ENCODE results near the gene SERTAD3.
"Not testable (repeated sequence)": the region's sequence is repeated elsewhere in the genome, so short reads cannot be mapped to it uniquely, and the experiment has no call there.

Gene SERTAD3

DNA sequence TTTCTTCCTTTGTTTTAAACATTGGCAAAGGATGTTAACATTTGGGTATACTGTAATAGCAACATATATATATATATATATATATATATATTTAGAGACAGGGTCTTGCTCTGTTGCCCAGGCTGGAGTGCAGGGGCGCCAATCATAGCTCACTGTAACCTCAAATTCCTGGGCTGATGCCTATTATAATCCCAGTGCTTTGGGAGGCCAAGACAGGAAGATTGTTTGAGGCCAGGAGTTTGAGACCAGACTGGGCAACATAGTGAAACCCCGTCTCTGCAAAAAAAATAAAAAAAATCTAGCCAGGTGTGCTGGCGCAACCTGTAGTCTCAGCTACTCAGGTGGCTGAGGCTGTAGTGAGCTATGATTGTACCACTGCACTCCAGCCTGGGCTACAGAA, 16.1 kb upstream of the SERTAD3 start:
- Histone ChIP-seq H3K36me3 (replicated peaks; ENCODE audit: insufficient read depth, low read length) (no peaks in the 10 kb centered on the region), H3K4me1 (ENCODE audit: low read length) (peaks cover 12% of the 10 kb centered on the region; the same call in 1 of the 2 replicates), H3K4me2 (ENCODE audit: low read depth, low read length) (no peak overlapping the region), H3K4me3 (ENCODE audit: low read length) (no peak overlapping the region), H3K27me3 (replicated peaks; ENCODE audit: insufficient read depth, low read length) (no peaks in the 10 kb centered on the region), H3K9me2 (replicated peaks; ENCODE audit: insufficient read depth, low read length) (no peaks in the 10 kb centered on the region), H3K9me3 (replicated peaks; ENCODE audit: insufficient read depth, low read length) (no peaks in the 10 kb centered on the region), H3K79me2 (ENCODE audit: low read length) (no peaks in the 10 kb centered on the region), H3K27ac (ENCODE audit: low read length) (no peak overlapping the region), H3F3A (ENCODE audit: insufficient read depth, low read length) (0 out of 2 replicates have a peak, but pooled peaks cover 3% of the 10 kb centered on the region), H4K20me1 (ENCODE audit: insufficient read depth, low read length) (no peaks in the 10 kb centered on the region), H3K9ac (ENCODE audit: low read length) (no peak overlapping the region), H2AFZ (ENCODE audit: low read length) (no peak overlapping the region)
- TF ChIP-seq CTCF (IDR thresholded peaks at IDR 0.05; ENCODE audit: low read length) (no peak), EZH2 (optimal IDR thresholded peaks at IDR 0.05; ENCODE audit: low read depth, low read length) (no peak), EZH2phosphoT487 (IDR thresholded peaks at IDR 0.05; ENCODE audit: low read length) (no peak)
- no peak for DNase-seq

DNA sequence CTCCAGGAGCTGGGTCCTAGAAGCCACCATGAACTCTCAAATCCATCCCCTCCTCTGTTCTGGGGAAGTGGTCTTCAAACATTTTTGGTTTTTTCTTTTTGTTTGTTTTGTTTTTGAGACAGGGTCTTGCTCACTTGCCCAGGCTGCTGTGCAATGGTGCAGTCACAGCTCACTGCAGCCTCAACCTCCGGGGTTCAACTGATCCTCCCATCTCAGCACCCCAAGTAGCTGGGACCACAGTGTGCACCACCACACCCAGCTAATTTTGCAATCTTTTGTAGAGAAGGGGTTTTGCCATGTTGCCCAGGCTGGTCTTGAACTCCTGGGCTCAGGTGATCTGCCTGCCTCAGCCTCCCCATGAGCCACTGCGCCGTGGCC, 14.5 kb upstream of the SERTAD3 start:
- no peaks in the 10 kb centered on the region for H3F3A ChIP-seq (ENCODE audit: insufficient read depth, low read length)
- no peaks in the 10 kb centered on the region for H3K79me2 ChIP-seq (ENCODE audit: low read length)
- H4K20me1 ChIP-seq (ENCODE audit: insufficient read depth, low read length) = no peaks in the 10 kb centered on the region
- no peak for DNase-seq
- no peak overlapping the region for H3K4me2 ChIP-seq (ENCODE audit: low read depth, low read length)
- no peaks in the 10 kb centered on the region for H3K36me3 ChIP-seq (replicated peaks; ENCODE audit: insufficient read depth, low read length)
- no peaks in the 10 kb centered on the region for H3K9me3 ChIP-seq (replicated peaks; ENCODE audit: insufficient read depth, low read length)
- H2AFZ ChIP-seq (ENCODE audit: low read length) = no peak overlapping the region
- H3K9ac ChIP-seq (ENCODE audit: low read length) = no peak overlapping the region
- H3K27me3 ChIP-seq (replicated peaks; ENCODE audit: insufficient read depth, low read length) = no peaks in the 10 kb centered on the region
- TF ChIP-seq EZH2phosphoT487 (IDR thresholded peaks at IDR 0.05; ENCODE audit: low read length) (no peak), CTCF (IDR thresholded peaks at IDR 0.05; ENCODE audit: low read length) (no peak), EZH2 (optimal IDR thresholded peaks at IDR 0.05; ENCODE audit: low read depth, low read length) (no peak)
- no peak overlapping the region for H3K4me3 ChIP-seq (ENCODE audit: low read length)
- H3K27ac ChIP-seq (ENCODE audit: low read length) = no peak overlapping the region
- no peaks in the 10 kb centered on the region for H3K9me2 ChIP-seq (replicated peaks; ENCODE audit: insufficient read depth, low read length)
- H3K4me1 ChIP-seq (ENCODE audit: low read length) = peaks cover 5% of the 10 kb centered on the region; the same call in 1 of the 2 replicates

- no peak overlapping the region for H3K27ac ChIP-seq (ENCODE audit: low read length)
- peaks cover 5% of the 10 kb centered on the region; the same call in 1 of the 2 replicates for H3K4me1 ChIP-seq (ENCODE audit: low read length)
- H3K4me3 ChIP-seq (ENCODE audit: low read length) = no peak overlapping the region
- no peak overlapping the region for H2AFZ ChIP-seq (ENCODE audit: low read length)
- H3K9ac ChIP-seq (ENCODE audit: low read length) = no peak overlapping the region
- H3F3A ChIP-seq (ENCODE audit: insufficient read depth, low read length) = no peaks in the 10 kb centered on the region
- no peaks in the 10 kb centered on the region for H3K9me2 ChIP-seq (replicated peaks; ENCODE audit: insufficient read depth, low read length)
- no peak for DNase-seq
- H3K9me3 ChIP-seq (replicated peaks; ENCODE audit: insufficient read depth, low read length) = no peaks in the 10 kb centered on the region
- H3K79me2 ChIP-seq (ENCODE audit: low read length) = no peaks in the 10 kb centered on the region
- H3K4me2 ChIP-seq (ENCODE audit: low read depth, low read length) = no peak overlapping the region
- no peak for TF ChIP-seq EZH2phosphoT487 (IDR thresholded peaks at IDR 0.05; ENCODE audit: low read length)
- no peaks in the 10 kb centered on the region for H3K27me3 ChIP-seq (replicated peaks; ENCODE audit: insufficient read depth, low read length)
- H4K20me1 ChIP-seq (ENCODE audit: insufficient read depth, low read length) = no peaks in the 10 kb centered on the region
- H3K36me3 ChIP-seq (replicated peaks; ENCODE audit: insufficient read depth, low read length) = no peaks in the 10 kb centered on the region
These were observed 13.9 kb upstream of the SERTAD3 start for GRCh38 chr19:40457953-40458596.

GRCh38 chr19:40457048-40457447, 12.9 kb upstream of the SERTAD3 start:
- Histone ChIP-seq H3K27ac (ENCODE audit: low read length) (no peak overlapping the region), H3K36me3 (replicated peaks; ENCODE audit: insufficient read depth, low read length) (no peaks in the 10 kb centered on the region), H3K4me2 (ENCODE audit: low read depth, low read length) (no peak overlapping the region), H3K4me3 (ENCODE audit: low read length) (no peak overlapping the region), H3K9me3 (replicated peaks; ENCODE audit: insufficient read depth, low read length) (no peaks in the 10 kb centered on the region), H3F3A (ENCODE audit: insufficient read depth, low read length) (no peaks in the 10 kb centered on the region), H4K20me1 (ENCODE audit: insufficient read depth, low read length) (no peaks in the 10 kb centered on the region), H2AFZ (ENCODE audit: low read length) (no peak overlapping the region), H3K9me2 (replicated peaks; ENCODE audit: insufficient read depth, low read length) (no peaks in the 10 kb centered on the region), H3K9ac (ENCODE audit: low read length) (no peak overlapping the region), H3K27me3 (replicated peaks; ENCODE audit: insufficient read depth, low read length) (no peaks in the 10 kb centered on the region), H3K79me2 (ENCODE audit: low read length) (no peaks in the 10 kb centered on the region), H3K4me1 (ENCODE audit: low read length) (peaks cover 5% of the 10 kb centered on the region; the same call in 1 of the 2 replicates)
- TF ChIP-seq EZH2phosphoT487 (IDR thresholded peaks at IDR 0.05; ENCODE audit: low read length) = no peak
- TF ChIP-seq EZH2 (optimal IDR thresholded peaks at IDR 0.05; ENCODE audit: low read depth, low read length) = no peak
- no peak for TF ChIP-seq CTCF (IDR thresholded peaks at IDR 0.05; ENCODE audit: low read length)
- DNase-seq = no peak

GRCh38 chr19:40453943-40454342, 9.8 kb upstream of the SERTAD3 start:
- not testable (repeated sequence) for H3K27me3 ChIP-seq (replicated peaks; ENCODE audit: insufficient read depth, low read length); H3K9me3 ChIP-seq (replicated peaks; ENCODE audit: insufficient read depth, low read length); DNase-seq; H3K4me3 ChIP-seq (ENCODE audit: low read length); H3K9ac ChIP-seq (ENCODE audit: low read length); H3K4me1 ChIP-seq (ENCODE audit: low read length); H3K36me3 ChIP-seq (replicated peaks; ENCODE audit: insufficient read depth, low read length); H4K20me1 ChIP-seq (ENCODE audit: insufficient read depth, low read length); H3K4me2 ChIP-seq (ENCODE audit: low read depth, low read length); H3K9me2 ChIP-seq (replicated peaks; ENCODE audit: insufficient read depth, low read length); H3K79me2 ChIP-seq (ENCODE audit: low read length); H3F3A ChIP-seq (ENCODE audit: insufficient read depth, low read length); H3K27ac ChIP-seq (ENCODE audit: low read length); H2AFZ ChIP-seq (ENCODE audit: low read length)

All from MM.1S (cell line).